Islet of Langerhans (tissue), 1 donor: ENCODE data around the gene ZSWIM8.
"Not testable (repeated sequence)": the region's sequence is repeated elsewhere in the genome, so short reads cannot be mapped to it uniquely, and the experiment has no call there.

Experiments used
- FAIRE-seq: peaks from one replicate; lab custom pipeline; 2011; peaks lifted over from hg19 to GRCh38; lab: Jason Lieb, UNC

ZSWIM8 gene

DNA sequence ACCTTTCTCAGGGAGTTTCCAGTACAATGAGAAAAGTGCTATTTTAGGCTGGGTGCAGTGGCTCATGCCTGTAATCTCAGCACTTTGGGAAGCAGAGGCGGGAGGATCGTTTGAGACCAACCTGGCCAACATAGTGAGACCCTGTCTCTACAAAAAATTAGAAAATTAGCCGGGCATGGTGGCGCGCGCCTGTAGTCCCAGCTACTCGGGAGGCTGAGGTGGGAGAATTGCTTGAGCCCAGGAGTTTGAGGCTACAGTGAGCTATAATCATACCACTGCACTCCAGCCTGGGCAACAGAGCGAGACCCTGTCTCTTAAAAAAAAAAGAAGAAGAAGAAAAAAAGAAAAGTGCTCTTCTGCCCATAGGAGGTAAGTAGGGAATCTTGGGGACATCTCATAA, 10.6 kb downstream of the ZSWIM8 start:
- not testable (repeated sequence) for FAIRE-seq

GRCh38 chr10:73796766-73797165, 11.4 kb downstream of the ZSWIM8 start:
- FAIRE-seq = no peak

- no peak for FAIRE-seq
Observed at GRCh38 chr10:73797324-73798025, 12.1 kb downstream of the ZSWIM8 start.

DNA sequence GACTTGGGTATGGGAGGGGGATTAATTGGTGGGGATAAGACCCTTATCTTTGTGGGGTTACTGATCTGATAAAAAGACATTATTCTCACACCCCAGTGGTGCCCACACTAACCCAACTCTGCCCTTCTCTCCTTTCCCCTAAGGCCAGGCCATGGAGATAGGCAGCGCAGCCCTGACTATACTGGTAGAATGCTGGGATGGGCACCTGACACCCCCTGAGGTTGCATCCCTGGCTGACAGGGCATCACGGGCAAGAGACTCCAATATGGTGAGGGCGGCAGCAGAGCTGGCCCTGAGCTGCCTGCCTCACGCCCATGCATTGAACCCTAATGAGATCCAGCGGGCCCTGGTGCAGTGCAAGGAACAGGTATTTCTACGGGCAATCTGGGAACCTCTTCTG, 12.7 kb downstream of the ZSWIM8 start:
- no peak for FAIRE-seq

DNA sequence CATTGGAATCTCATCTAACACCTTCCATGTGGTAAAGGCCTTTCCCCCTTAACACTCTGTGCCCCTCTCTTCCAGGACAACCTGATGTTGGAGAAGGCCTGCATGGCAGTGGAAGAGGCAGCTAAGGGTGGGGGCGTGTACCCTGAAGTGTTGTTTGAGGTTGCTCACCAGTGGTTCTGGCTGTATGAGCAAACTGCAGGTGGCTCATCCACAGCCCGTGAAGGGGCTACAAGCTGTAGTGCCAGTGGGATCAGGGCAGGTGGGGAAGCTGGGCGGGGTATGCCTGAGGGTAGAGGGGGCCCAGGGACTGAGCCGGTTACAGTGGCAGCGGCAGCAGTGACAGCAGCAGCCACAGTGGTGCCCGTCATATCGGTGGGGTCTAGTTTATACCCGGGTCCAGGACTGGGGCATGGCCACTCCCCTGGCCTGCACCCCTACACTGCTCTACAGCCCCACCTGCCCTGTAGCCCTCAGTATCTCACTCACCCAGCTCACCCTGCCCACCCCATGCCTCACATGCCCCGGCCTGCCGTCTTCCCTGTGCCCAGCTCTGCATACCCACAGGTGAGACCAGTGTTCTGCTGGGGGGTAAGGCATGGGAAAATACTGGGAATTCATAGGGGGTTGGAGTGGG, 13.6 kb downstream of the ZSWIM8 start:
- no peak for FAIRE-seq

DNA sequence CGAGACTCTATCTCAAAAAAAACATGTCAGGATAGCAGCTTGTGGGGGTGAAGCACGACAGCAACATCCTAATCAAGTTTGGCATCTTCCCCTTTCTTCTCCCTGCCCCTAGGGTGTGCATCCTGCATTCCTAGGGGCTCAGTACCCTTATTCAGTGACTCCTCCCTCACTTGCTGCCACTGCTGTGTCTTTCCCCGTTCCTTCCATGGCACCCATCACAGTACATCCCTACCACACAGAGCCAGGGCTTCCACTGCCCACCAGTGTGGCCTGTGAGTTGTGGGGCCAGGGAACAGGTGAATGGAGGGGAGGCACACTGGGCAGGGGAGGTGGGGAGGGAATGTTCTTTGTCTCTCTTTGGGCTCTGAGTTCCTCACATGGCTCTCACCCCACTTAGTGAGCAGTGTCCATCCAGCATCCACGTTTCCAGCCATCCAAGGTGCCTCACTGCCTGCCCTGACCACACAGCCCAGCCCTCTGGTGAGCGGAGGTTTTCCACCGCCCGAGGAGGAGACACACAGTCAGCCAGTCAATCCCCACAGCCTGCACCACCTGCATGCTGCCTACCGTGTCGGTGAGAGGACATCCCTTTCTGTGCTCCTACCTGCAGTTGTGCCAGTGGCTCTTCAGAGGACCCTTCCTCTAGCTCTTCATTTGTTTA, 14.6 kb downstream of the ZSWIM8 start:
- no peak for FAIRE-seq

DNA sequence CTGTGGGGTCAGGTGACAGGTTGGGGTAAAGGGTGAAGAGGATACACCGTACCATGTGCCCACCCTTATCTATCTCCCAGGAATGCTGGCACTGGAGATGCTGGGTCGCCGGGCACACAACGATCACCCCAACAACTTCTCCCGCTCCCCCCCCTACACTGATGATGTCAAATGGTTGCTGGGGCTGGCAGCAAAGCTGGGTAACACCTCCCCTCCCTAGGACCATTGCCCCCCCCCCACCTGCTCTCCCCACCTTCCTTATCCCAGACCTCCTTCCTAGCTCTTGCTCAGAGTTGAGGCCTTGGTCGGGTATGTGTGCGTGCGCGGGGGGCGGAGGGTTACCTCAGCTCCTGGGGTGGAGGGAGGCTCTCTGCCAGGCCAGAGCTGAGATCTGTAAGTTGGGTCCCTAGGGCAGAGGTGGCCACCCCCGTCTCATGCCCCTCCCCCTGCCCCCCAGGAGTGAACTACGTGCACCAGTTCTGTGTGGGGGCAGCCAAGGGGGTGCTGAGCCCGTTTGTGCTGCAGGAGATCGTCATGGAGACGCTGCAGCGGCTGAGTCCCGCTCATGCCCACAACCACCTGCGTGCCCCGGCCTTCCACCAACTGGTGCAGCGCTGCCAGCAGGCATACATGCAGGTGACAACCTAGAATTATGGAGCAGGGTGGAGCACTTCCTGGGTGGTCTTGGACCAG, 15.3 kb downstream of the ZSWIM8 start:
- FAIRE-seq = no peak

- no peak for FAIRE-seq
Observed at GRCh38 chr10:73801253-73801590, 15.8 kb downstream of the ZSWIM8 start.

DNA sequence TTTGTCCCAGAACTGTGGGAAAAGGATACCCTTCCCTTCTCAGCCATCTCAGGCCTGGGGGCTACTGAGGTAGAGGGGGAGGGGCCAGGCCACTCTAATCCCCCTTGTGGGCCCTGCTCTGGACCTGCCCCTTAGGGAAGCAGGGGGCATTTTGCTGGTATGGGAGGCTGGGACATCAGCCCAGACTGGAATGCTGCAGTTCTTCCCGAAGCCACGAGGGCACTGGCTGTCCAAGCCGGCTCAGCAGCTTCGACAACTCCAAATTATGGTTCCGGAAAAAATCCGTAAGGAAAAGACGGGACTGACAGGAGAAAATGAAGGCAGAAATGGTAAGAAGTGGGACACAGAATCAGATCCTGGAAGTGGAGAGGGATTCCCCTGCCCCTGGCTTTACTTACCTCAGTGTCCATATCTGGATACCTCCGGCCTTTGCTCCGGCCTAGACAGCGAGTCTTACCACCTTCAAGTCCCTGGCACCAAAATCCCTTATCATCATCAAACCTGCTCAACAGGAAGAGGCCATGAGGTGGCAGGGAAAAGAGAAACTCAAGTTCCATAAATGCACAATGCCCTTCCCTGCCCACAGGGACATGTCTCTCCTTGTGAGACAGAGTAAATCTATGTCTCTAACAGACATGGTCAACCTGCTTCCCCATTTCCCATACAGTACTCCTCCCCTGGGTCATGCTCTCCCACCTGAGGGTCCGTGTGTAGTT, 17.0 kb downstream of the ZSWIM8 start:
- FAIRE-seq = no peak

DNA sequence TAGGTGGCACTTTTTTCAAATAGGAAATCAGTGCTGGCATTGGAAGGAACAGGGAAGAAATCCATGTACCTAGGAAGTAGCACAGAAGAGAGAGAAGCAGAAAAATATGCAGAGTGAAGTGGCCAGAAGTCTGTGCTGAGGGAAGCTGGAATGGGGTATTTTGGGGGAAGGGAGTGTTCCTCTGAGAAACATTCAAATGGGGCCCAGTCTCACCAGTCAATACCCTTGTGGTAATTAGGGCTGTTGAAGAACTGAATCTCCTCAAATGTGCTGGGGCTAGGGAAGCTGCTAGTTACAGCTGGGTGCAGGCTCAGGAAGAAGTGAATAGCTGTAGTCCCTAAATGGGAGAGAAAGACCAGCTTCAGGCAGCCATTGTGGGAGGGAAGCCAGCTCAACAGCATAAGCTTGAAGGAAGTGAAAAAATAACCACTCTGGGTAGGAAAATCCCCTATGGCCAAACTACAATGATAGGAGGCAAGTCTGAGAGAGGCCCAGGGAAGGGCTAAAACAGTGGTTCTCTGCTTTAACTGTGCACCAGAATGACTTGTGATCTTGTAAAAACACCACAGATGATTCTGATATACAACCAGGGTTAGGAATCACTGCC, 18.4 kb downstream of the ZSWIM8 start:
- FAIRE-seq = no peak

DNA sequence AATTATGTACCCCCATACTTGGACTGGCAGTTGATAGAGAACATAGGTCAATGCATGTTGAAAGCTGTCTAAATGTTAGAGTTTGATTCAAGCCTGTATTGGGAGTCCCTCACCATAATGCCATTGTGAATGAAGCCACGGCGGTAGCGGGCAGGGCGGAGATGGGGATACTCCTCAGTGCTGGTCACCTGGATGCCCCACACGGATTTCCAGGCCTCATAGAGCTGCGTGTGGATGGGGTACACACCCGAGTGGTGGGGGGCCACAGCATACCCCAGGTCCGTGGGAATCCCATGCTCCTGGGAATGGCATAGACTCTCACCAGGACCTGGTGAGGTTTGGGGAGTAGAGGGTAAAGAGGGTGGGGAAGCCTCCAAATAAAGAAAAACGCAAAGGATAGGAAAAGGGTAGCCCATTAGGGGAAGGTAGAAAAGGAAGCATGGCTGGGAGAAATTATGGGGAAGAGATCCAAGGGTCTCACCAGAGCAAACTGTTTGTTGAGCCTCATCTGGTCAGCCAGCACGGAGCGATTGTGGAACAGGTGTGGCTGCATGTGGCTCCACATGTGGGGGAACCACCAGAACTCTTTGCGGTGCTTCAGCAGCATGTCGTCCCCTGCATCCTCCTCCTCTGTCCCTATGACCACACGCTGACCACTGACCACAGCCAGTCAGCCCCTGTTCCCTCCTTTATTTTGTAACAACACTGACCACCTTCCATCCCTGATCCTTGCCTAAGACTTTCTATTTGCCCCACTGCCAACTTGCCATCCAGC, 21.0 kb downstream of the ZSWIM8 start:
- no peak for FAIRE-seq

DNA sequence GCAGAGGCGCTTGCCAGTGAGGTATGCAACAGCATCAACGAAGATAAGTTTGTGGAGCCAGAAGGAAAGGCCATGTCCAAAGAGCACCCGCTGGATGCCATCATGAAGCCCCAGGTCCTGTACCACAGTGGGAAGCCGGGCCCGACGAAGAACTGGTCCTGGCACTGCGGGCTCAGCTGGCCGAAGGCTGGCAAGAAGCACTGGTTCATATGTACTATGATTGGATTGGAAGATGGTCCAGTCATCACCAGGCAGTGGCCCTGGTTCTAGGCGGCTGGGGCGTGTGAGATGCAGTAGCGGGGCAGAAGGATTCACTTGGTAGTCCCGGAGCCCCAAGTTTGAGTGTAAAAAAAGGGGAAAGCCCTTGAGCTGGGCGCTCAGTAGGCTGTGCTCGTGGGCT, 22.1 kb downstream of the ZSWIM8 start:
- FAIRE-seq = no peak

DNA sequence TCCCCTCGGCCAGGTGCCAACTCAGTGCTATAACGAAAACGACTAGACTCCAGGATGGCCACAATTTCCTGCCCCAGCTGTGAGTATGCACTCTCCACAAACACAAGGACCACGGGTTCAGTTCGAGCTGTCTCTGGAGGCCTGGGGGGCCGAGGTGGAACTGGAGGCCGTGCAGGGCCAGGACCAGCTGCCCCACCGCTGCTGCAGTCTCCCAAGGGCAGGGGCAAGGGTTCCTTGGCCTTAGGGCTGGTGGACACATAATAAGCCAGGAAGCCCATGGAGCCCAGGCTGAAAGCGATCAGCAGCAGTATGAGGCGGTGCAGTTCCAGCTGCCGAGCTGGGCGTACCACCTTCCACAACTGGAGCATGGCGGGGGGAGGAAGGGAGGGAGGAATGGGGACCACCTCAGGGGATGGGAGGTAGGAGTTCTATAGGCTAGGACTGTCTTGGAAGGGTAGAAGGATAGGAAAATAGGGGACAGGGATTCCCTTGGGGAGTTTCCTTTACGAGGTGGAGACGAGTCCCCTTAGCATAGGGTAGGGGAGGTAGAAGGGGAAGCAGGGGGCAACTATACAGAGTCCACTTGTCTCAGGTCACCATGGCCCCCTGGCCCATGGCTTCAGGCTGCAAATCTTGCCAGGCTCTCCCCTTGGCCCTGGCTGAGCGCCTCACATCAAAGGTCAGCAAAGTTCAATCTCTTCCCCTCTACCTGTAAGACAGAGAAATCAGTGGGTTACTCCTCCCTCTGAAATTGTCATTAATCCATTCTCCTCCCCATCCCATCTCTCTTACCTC, 22.8 kb downstream of the ZSWIM8 start:
- no peak for FAIRE-seq

GRCh38 chr10:73809061-73809818, 23.8 kb downstream of the ZSWIM8 start:
- FAIRE-seq = no peak

GRCh38 chr10:73810358-73810734, 24.9 kb downstream of the ZSWIM8 start:
- no peak for FAIRE-seq

DNA sequence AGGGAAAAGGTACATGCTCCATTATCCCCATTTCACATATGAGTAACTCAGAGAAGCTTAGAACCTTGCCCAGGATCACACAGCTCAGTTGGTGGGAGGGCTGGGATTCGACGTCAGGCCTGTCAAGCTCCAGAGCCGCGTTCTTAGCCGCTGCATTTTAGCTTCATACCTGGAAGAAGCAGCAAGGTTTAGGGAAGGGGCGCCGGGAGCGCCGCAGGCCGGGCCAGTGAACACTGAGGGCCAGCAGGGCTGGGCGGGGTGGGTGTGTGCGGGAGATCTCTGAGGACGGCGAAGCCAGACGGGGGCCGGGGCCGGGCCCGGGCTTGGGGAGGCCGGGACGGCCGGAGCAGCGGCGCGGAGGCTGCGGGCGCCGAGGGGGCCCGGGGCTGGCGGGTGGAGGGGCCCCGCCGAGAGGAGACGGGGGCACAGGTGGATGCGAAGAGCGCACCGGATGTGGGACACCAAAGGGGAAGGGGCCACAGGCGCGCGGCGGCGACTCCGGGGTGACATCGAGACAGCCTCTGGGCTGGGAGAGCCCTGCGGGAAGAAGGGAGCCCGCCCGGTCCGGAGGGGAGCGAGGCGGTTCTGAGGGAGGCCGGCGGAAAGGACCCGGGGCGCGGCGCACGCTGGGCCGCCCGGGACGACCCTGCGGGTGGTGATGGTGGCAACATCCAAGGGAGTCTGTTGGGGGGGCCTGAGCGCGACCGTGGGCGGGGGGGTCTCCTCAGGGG, 25.5 kb downstream of the ZSWIM8 start:
- FAIRE-seq = no peak

GRCh38 chr10:73812657-73813056, 27.3 kb downstream of the ZSWIM8 start:
- FAIRE-seq = no peak

DNA sequence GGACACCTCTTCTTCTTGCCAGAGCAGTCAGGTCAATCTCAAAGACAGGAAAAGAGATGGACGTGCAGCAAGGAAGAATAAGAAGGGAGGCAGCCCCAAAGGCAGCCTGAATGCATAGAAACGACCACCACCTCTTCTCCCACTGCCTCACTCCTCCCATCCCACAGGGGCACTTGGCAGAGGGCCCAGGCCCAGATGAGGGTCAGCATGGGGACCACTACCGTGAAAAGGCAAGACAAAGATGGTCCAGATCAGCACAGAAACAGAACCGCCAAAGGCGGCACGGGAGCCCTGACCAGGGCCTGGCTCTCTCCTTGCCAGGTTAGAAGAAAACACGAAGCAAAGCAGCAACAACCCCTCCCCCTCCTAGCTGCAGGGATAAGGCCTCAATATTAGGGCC, 27.9 kb downstream of the ZSWIM8 start:
- FAIRE-seq = no peak

DNA sequence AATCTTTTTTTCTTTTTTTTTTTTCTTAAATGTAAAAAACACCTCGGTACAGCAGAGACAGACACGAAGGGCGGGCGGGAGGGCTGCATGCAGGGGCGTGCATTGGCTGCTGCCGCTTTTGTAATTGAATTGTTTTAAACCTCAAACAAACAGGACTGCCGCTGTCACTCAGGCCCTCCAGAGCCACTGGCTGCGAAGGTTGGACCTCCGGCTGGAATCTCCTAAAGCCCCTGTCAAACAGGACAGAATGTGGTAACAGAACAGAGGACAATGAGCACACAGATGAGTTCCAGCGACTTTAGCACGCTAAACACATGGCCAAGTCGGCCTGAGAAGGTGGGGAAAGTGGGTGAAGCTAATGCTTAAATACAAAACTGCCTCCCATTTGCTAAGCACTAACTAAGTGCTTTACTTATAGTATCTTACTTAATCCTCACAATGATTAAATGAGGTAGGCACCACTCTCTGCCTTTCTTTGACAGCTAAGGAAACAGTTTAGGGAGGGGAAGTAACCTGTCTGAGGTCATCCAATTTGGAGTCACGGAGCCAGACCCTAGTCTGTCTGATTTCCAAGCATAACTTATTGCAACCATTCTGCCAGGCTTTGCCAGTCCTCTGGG, 29.0 kb downstream of the ZSWIM8 start:
- FAIRE-seq = no peak
